ENCODE measurements around the gene PDE4D.
"Not testable (repeated sequence)": the region's sequence is repeated elsewhere in the genome, so short reads cannot be mapped to it uniquely, and the experiment has no call there.

PDE4D gene

DNA sequence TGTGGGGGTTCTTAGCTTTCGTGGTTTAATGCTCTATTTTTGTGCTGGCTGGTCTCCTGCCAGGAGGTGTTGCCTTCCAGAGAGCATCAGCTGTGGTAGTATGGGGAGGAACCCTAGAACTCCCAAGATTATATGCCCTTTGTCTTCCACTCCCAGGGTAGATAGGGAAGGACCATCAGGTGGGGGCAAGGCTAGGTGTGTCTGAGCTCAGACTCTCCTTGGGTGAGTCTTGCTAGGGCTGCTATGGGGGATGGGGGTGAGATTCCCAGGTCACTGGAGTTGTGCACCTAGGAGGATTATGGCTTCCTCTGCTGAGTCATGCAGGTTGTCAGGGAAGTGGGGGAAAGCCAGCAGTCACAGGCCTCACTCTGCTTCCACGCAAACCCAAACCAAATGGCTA, 584.8 kb downstream of the PDE4D start:
- DNase-seq, result not testable (repeated sequence)

- DNase-seq, result not testable (repeated sequence)
These were observed 590.2 kb downstream of the PDE4D start for GRCh38 chr5:59303289-59303716.

DNA sequence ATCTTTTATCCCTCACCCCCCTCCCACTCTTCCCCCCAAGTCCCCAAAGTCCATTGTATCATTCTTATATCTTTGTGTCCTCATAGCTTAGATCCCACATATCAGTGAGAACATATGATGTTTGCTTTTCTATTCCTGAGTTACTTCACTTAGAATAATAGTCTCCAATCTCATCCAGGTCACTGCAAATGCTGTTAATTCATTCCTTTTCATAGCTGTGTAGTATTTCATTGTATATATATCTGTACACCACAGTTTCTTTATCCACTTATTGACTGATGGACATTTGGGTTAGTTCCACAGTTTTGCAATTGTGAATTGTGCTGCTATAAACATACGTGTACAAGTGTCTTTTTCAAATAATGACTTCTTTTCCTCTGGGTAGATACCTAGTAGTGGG, 591.0 kb downstream of the PDE4D start:
- not testable (repeated sequence) for DNase-seq

GRCh38 chr5:59301727-59302126, 591.8 kb downstream of the PDE4D start:
- DNase-seq, result no peak

- no peak for DNase-seq
These were observed 592.6 kb downstream of the PDE4D start for GRCh38 chr5:59300930-59301329.

DNA sequence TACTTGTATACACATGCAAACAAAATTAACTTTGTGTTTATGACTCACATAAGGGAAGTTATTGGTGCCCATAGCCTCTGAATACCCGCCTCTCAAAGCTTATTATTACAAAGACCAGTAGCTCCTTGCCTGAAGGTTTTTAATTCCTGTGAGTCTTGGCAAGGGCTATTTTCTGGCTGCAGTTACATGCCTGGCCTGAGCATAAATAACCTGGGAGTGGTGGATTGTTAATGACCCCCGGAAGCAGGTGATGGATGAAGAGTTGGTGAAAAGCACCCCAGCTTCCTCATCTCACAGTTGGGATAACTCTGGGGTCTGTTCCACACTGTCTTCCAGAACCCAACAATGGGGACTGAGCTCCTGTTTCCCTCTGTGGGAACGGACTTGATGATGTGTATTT, 594.5 kb downstream of the PDE4D start:
- DNase-seq, result no peak

DNA sequence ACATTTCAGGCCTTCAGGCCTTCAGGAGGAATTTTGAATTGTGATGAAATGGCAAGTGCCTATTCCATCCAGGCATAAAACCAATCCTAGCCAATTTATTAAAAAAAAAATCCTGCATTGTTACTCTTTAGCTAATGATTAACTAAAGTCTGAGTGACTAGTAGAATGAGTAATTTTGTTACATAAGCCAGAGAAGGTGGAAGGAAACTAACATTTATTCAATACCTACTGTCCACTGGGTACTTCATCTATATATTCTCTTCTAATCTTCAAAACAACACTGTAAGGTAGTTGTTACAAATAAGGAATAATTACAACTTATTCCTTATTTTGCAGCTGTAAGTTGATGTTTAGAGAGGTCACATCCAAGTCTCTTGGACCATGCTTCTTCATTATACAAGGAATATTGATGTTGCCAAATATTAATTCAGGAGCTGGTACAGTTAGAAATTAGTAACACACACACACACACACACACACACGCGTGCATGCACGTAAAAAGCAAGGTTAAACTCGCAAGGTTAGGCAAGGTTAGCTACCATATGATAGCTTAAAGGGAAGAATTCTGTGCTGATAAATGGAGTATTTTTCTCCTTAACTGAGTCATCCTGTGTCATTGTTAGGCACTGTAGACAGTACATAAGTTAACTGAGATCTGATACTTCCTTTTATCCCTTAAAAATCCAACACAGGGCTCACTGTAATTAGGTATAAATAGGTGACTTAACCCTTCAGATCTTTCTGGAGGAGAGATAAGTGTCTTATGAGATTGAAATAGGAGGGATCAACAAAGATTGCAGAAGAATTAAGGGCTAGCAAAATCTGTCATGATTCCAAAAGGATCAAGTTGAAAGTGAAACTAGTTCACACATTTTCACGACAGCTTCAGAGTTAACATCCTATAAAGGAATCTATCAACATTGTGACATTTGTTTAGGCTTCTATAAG, 596.9 kb downstream of the PDE4D start:
- peak; percentile 38 for DNase-seq

DNA sequence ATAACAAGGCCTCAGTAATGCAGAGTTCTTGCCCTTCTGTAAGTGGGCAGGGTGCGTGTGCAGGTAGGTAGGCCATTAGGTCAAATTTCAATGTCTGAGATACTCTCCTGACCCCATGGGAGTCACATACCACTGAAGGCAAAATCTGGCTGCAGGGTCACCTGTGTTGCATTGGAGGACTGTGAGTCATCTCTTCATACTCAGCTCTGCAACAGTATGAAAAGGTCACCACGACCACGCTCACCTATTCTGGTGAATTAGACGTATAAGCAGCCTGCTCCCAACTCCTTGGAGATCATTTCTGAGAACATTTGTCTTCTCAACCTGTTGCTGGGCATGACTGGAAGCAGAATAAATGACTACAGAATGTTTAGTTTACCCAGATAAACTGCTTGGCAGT, 599.8 kb downstream of the PDE4D start:
- no peak for DNase-seq

DNA sequence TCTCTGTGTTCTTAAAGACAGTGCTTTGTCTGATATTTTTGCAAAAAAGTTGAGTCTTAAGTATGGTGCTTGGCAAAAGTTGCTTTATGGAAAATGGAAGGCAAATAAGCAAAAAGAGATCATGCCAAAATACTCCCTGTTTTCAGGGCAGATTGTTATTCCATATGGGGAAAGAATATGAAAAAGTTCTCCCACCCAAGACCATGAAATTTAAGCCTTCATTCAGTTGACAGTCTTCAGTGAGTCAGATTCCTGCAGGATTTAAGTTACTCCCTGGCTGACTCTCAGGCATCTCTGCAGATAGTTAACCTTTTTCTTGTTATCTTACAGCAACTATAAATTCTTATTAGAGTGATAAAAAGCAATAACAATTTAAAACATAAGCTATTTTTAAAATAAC, 601.6 kb downstream of the PDE4D start:
- DNase-seq, result no peak

- no peak for DNase-seq
These were observed 605.6 kb downstream of the PDE4D start for GRCh38 chr5:59287884-59288283.

- DNase-seq, result no peak
These were observed 606.2 kb downstream of the PDE4D start for GRCh38 chr5:59287361-59287760.

DNA sequence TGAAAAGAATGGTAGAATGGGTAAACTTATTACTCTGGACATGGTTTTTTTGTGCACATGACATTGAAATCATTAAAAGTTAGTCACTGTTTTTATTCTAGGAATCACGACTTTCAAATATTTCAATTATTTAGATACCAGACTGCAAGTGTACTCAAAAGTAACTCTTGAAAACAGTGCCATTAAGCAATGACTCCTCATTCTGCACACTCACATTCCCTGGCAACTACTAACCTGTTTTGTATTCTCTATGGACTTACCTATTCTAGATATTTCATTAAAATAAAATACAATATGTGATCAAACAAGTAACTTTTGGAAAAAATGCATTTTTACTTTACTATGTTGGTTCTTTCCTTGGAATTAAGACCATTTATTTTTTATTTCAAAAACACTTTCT, 607.0 kb downstream of the PDE4D start:
- DNase-seq, result no peak

DNA sequence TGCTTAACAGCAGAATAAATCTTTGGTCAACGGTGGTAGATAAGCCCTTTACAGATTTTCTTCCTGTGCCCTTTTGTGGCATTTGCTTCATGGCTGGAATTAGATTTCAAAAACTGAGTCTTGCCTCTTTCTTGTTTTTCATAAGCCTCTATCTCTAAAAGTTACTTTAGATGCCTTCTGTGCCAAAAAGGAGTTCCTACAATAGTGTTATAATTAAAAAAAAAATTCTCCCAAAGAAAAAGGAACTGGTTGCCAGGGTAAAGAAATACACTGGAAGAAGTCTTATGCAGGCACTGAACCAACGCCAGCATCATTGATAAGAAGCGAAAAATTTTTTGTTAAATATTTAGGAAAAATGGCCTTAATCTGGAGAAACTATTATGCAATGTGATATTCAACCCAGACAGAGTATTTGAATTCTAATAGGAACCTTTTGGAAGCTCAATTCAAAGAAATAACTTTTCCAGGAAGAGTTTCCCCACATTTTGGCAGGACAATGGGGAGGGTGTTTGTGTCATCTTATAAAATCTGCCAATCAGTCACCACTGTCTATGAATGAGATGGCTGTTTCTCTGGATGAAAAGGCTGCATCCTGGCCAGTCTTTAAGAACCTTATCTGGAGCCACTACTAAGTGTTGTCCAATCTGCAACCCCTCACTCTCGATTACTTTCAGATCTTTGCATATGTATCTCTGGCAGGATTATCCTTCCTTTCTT, 608.1 kb downstream of the PDE4D start:
- DNase-seq, result no peak

DNA sequence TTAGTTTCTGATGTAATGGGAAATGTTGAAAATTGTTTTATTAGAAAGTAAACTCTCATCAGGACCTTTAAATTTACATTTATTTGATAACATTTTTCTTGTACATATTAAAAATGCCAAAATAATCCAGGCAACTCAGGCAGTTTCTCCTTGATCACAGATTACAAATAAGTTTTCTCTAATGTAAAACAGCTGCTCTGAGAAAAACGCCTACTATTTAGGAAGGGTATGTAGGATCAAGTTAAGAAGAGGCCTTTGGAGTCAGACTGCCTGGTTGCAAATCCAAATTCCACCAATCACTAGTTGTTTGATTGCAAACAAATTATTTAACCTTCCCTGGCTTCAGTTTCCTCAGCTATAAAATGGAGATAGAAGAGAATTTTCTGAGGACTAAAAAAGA, 610.8 kb downstream of the PDE4D start:
- no peak for DNase-seq

GRCh38 chr5:59279979-59280378, 613.5 kb downstream of the PDE4D start:
- no peak for DNase-seq

DNA sequence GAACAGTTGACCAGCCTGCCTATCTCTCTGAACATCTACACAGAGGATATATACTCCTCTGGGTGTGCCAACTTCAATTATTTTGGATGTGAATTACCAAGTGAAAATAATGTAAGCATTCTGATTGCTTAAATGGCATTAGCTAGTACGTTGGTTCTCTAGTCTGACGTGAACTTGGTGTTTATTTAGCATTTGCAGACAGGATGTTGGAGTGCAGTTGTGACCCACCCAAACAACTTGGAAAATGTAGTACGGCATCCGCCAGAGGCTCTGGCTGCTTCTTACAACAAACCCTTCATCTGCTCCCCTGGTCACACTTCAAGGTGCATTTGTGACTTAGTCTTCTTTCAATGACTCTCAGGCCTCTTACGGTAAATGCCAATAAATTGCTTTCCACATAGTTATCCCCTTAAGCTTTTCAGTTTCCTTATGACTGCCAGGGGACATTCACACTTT, 616.6 kb downstream of the PDE4D start:
- DNase-seq, result no peak

GRCh38 chr5:59276325-59276675, 617.2 kb downstream of the PDE4D start:
- no peak for DNase-seq

- peak; percentile 51 for DNase-seq
These were observed 617.8 kb downstream of the PDE4D start for GRCh38 chr5:59275510-59276324.

GRCh38 chr5:59275170-59275509, 618.4 kb downstream of the PDE4D start:
- DNase-seq, result no peak

DNA sequence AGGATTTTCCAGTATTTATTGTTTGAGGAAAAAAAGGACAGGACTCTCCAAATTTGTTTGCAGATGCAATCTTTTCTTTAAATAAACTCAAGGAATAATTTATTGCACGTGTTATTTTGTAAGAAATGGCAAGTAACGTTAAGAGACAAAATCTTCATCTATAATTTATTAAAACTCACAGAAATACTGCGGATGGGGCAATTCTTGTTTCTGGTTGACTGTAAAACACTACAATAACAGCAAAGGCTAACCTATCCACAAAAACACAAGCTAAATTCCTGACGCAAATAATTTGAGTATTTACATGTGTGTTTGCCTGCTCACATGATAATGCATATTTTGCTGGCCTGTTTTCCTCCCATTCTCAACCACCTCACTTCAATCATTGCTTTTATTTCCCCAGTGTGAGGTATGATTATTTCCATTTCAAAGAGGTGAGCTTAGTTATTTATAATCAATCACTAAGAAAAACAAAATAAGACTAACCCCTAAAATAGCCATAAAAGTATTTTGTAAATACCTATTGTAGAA, 619.4 kb downstream of the PDE4D start:
- DNase-seq, result no peak

DNA sequence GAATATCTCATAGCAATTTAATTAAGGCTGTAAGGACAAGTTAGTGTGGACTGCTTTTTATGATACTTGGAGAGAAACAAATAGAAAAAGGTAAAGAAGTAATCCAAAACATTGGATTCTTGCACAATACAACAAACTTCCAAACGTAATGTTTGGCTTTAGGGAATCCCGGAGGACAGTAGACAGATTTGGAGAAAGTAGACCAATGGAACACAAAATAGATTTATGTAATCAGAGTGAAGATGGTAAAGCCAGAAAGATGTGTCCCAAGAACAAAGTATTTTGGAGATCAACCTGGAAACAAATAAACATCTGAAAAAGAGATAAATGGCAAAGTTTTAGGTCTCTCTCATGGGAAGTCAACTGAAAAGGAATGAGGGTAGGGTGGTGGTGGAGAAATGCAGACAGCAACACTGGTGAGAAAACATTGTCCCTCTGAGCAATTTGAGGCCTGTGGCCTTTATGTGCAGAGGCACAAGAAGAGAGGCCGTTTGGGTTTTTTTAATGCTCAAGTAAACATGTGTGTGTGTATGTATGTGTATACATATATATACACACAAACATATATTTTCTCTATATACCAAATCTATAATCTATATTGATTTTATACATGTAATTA, 620.6 kb downstream of the PDE4D start:
- no peak for DNase-seq

- no peak for DNase-seq
These were observed 624.6 kb downstream of the PDE4D start for GRCh38 chr5:59268756-59269415.
